Measurements from ENCODE around the gene DENND1A.

DENND1A gene

DNA sequence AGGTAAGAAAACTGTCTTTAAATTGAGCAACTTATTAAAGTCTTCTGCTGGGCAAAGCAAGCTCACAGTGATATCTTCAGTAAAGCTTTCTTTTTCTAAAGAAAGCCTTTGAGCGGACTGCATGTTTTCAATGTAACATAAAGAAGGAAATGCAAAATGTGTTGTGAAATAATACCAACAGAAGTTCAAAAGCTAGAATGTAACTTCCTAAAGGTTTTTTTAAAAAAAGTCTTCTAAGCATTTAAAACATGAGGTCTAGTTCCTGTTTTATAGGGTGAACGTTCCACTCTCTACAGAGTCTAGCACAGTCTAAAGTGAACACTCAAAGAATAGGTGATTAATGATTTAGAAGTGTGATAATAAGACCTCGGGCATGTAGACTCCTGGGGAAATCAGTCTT, 62.9 kb downstream of the DENND1A start:
- Histone ChIP-seq H3K9ac (ENCODE audit: low read length) (no peak overlapping the region), H3K4me3 (ENCODE audit: insufficient read depth, low read length, poor library complexity, severe bottlenecking) (no peak overlapping the region), H3K27ac (ENCODE audit: low read depth, low read length) (no peak overlapping the region), H3K79me2 (ENCODE audit: insufficient read depth, low read length) (no peaks in the 10 kb centered on the region), H3K27me3 (ENCODE audit: low read length) (no peaks in the 10 kb centered on the region), H3K36me3 (ENCODE audit: low read length) (no peaks in the 10 kb centered on the region), H4K20me1 (ENCODE audit: low read depth, low read length) (no peaks in the 10 kb centered on the region), H3K4me2 (ENCODE audit: low read depth, low read length, poor library complexity, severe bottlenecking) (no peak overlapping the region), H3K9me3 (ENCODE audit: insufficient read depth, low read length) (no peaks in the 10 kb centered on the region), H3K9me2 (replicated peaks; ENCODE audit: insufficient read depth, low read length) (no peaks in the 10 kb centered on the region), H3F3A (ENCODE audit: insufficient read depth) (no peaks in the 10 kb centered on the region), H2AFZ (ENCODE audit: low read depth, low read length, severe bottlenecking) (no peak overlapping the region)
- TF ChIP-seq EZH2phosphoT487 (conservative IDR thresholded peaks at IDR 0.05; ENCODE audit: low read length): no peak
- TF ChIP-seq, protein P1, sequence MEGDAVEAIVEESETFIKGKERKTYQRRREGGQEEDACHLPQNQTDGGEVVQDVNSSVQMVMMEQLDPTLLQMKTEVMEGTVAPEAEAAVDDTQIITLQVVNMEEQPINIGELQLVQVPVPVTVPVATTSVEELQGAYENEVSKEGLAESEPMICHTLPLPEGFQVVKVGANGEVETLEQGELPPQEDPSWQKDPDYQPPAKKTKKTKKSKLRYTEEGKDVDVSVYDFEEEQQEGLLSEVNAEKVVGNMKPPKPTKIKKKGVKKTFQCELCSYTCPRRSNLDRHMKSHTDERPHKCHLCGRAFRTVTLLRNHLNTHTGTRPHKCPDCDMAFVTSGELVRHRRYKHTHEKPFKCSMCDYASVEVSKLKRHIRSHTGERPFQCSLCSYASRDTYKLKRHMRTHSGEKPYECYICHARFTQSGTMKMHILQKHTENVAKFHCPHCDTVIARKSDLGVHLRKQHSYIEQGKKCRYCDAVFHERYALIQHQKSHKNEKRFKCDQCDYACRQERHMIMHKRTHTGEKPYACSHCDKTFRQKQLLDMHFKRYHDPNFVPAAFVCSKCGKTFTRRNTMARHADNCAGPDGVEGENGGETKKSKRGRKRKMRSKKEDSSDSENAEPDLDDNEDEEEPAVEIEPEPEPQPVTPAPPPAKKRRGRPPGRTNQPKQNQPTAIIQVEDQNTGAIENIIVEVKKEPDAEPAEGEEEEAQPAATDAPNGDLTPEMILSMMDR (IDR thresholded peaks at IDR 0.05; ENCODE audit: insufficient read depth, low read length, poor library complexity, severe bottlenecking): no peak

DNA sequence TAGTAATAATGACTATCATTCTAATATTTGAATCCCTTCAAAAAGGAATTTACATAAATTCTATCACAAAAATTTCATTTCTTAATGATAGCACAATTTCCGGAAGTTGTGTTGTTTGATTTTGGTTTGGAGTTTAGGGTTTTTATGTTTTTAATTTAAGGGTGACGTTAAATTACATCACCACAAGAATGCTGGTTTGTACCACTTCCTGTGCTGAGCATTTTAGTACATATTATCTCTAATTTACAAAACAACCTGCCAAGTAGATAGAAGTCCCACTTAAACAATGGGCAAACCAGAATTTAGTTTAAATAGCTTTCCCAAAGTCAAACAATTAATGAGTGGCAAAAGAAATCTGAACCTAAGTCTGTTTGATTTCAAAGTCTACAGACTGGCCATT, 63.4 kb downstream of the DENND1A start:
- H4K20me1 ChIP-seq (ENCODE audit: low read depth, low read length): no peaks in the 10 kb centered on the region
- no peaks in the 10 kb centered on the region for H3K36me3 ChIP-seq (ENCODE audit: low read length)
- H3K79me2 ChIP-seq (ENCODE audit: insufficient read depth, low read length): no peaks in the 10 kb centered on the region
- H3K27me3 ChIP-seq (ENCODE audit: low read length): no peaks in the 10 kb centered on the region
- H3K27ac ChIP-seq (ENCODE audit: low read depth, low read length): no peak overlapping the region
- no peak overlapping the region for H3K9ac ChIP-seq (ENCODE audit: low read length)
- H3K4me3 ChIP-seq (ENCODE audit: insufficient read depth, low read length, poor library complexity, severe bottlenecking): no peak overlapping the region
- H2AFZ ChIP-seq (ENCODE audit: low read depth, low read length, severe bottlenecking): no peak overlapping the region
- H3K9me2 ChIP-seq (replicated peaks; ENCODE audit: insufficient read depth, low read length): no peaks in the 10 kb centered on the region
- TF ChIP-seq EZH2phosphoT487 (conservative IDR thresholded peaks at IDR 0.05; ENCODE audit: low read length): no peak
- TF ChIP-seq, protein P1 (IDR thresholded peaks at IDR 0.05; ENCODE audit: insufficient read depth, low read length, poor library complexity, severe bottlenecking): no peak
- H3K9me3 ChIP-seq (ENCODE audit: insufficient read depth, low read length): no peaks in the 10 kb centered on the region
- no peak overlapping the region for H3K4me2 ChIP-seq (ENCODE audit: low read depth, low read length, poor library complexity, severe bottlenecking)
- no peaks in the 10 kb centered on the region for H3F3A ChIP-seq (ENCODE audit: insufficient read depth)

DNA sequence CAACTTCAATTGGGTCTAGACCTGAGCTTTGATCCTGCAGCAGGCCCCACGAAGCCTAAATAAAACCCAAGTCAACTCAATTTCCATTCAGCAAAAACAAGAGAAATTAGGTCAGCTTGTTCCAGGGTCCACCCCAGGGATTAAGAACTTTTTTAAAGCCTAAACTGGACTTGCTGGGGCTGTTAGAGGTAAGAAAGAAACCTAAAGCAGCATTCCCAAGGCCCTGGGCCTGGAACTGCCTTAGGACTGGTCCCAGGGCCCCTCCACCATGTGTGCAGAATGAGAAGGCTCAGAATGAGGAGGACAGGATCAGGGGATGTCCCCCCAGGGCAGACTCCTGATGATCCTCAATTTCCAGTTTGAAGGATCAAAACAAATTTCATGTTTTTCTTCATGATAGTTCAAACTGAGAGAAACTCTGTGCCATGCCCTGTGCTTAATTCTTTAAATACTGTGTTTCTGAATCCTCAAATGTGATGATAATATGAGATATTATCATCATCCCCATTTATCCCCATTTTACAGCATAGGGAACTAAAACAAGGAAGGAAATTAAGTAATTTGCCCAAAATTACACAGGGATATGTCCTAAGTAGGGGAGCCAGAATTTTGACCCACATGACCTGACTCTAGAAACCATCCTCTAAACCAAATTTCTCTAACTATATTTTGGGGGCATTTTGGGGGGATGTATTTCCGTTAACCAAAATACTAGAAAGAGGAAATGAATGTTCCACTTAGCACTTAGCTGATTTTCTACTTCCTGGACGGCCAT, 64.5 kb downstream of the DENND1A start:
- Histone ChIP-seq H3F3A (ENCODE audit: insufficient read depth) (no peaks in the 10 kb centered on the region), H3K9me3 (ENCODE audit: insufficient read depth, low read length) (no peaks in the 10 kb centered on the region), H3K4me2 (ENCODE audit: low read depth, low read length, poor library complexity, severe bottlenecking) (no peak overlapping the region), H3K9ac (ENCODE audit: low read length) (no peak overlapping the region), H3K27ac (ENCODE audit: low read depth, low read length) (no peak overlapping the region), H4K20me1 (ENCODE audit: low read depth, low read length) (no peaks in the 10 kb centered on the region), H3K4me3 (ENCODE audit: insufficient read depth, low read length, poor library complexity, severe bottlenecking) (no peak overlapping the region), H3K36me3 (ENCODE audit: low read length) (no peaks in the 10 kb centered on the region), H3K79me2 (ENCODE audit: insufficient read depth, low read length) (no peaks in the 10 kb centered on the region), H2AFZ (ENCODE audit: low read depth, low read length, severe bottlenecking) (no peak overlapping the region), H3K27me3 (ENCODE audit: low read length) (no peaks in the 10 kb centered on the region), H3K9me2 (replicated peaks; ENCODE audit: insufficient read depth, low read length) (no peaks in the 10 kb centered on the region)
- TF ChIP-seq, protein P1 (IDR thresholded peaks at IDR 0.05; ENCODE audit: insufficient read depth, low read length, poor library complexity, severe bottlenecking): no peak
- TF ChIP-seq EZH2phosphoT487 (conservative IDR thresholded peaks at IDR 0.05; ENCODE audit: low read length): no peak

Measured in SU-DHL-6 (cell line).